ENCODE results near the gene CSTPP1.
A peak's percentile ranks its signal among the peaks of the same experiment; 100 is the strongest.

Gene CSTPP1

GRCh38 chr11:47165253-47165840, 228.8 kb downstream of the CSTPP1 start:
- no peak for DNase-seq

DNA sequence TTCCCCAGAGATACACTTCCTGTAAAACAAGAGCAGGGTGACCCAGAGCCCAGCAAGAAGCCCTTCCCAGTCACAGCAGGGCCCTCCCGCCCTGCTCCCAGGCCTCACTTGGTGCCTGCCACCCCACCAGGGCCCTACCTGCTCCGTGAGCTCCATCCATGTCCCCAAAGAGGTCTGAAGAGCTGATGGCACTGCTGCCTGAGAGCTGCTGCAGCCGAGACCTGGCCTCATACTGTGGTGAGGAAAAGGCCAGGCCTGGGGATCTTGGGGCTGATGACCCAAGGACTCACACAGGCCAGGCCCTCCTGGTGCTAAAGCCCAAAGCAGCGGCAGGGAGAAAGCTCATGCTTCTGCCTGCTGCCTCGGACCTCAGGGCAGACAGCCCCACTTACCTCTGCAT, 229.8 kb downstream of the CSTPP1 start:
- no peak for DNase-seq

- no peak for DNase-seq
Observed at GRCh38 chr11:47171061-47171838, 234.7 kb downstream of the CSTPP1 start.

GRCh38 chr11:47171856-47172255, 235.3 kb downstream of the CSTPP1 start:
- no peak for DNase-seq

DNA sequence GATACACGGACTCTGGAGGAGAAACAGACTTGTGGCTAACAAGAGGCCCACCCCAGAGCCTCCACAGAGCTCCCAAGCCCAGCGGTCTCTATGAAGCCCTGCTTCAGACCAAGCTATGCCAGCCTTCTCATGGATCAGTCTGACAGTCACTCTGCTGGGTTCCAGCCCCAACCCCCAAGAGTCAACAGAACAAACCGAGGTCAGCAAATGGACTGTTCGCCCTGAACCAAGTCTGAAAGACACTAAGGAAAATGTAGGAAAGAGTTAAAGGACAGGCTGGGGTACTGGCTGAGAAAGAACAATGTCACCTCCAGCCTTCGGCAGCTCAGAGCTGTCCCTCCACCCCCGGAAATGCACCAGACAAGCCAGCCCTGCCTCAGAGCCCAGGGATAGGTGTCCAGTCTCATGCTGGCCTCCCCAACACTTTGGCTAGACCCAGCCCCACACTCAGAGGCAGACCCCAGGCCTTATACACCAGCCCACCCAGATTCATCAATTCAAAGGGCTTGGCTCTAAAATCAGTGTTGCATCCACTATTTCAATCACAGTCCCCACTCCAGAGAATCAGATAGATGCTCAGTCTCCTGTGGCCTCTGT, 236.3 kb downstream of the CSTPP1 start:
- DNase-seq: no peak

DNA sequence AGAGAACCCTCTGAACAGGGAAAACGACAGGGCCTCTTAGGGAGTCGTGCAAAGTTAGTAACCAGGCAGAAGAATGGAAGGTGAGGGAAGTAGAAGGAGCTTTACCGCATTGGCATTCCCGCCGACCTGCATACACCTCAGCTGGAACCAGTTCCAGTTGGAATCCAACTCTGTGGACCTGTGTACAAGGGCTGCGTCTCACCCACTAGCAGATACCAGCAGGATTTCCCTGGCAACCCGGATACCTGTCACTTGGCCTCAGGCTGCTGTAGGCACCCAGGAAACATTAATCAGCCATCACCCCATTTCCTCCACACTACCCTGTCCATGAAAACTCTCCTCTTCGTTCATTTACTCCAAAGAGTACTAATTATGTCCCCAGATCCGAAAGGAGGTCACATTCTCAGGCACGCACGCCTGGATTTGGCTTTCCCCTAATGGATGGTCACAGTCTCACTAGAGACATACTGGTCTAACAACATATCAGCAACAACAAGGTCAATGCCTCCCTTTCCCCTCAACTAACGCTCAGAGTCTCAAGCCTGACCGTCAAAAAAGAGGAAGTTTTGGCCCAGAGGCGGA, 239.3 kb downstream of the CSTPP1 start:
- DNase-seq: no peak

- DNase-seq: peak; percentile 93
Observed at GRCh38 chr11:47176328-47177228, 240.0 kb downstream of the CSTPP1 start, which contains the start of gene ARFGAP2. TSS of gene ARFGAP2 (minus strand) at chr11:47176879. CDS start at chr11:47176853, 26 bp downstream.

DNA sequence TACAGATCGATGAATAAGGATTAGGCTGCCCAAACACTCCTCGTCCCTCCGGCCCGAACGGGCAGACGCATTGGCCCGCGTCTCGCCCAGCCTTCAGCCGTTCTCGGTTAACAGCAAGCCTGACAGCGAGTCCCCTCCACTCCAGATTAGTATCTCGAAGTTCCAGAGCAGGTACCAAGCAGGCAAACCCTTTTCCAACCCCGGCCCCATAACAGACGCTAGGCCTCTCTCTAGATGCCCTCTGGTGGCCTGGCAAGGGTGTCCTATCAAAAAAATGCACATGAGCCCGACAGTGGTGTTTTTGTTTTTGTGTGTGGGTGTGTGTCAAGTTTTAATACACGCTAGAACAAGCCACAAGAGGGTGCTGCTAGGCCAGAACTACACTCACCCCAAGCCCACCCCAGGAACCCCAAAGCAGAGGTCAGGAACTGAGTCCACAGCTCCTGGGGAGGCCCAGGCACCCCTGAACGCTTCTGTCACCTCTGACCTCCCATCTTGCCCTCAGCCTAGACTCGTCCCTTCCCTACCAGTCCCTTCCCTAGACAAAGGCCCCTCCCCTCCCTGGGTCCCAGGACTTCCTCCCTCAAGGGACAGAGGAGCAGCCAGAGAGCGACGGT, 240.8 kb downstream of the CSTPP1 start:
- DNase-seq: peak; percentile 65

DNA sequence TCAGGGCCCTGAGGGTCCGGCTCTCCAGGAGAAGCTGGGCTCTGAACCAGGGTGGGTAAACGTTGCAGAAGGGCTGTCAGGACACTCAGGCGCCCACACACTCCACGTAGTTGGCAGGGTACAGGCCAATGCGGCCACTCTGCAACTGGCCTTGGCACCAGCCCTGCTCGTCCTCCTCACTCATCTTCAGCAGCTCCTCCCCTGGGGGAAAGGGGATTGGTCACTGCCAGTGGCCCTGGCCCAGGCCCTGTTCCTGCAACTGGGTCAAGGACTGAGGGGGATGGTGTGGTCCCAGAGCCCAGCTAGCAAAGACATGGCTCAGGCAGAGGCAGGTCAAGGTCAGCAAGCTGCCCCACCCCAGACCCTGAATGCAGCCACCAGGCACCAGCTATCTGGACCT, 241.3 kb downstream of the CSTPP1 start:
- DNase-seq: no peak

GRCh38 chr11:47178316-47178715, 241.8 kb downstream of the CSTPP1 start:
- DNase-seq: no peak

GRCh38 chr11:47178737-47179654, 242.4 kb downstream of the CSTPP1 start:
- no peak for DNase-seq

GRCh38 chr11:47179655-47179991, 243.1 kb downstream of the CSTPP1 start:
- DNase-seq: no peak

- no peak for DNase-seq
Observed at GRCh38 chr11:47180006-47180787, 243.6 kb downstream of the CSTPP1 start.

DNA sequence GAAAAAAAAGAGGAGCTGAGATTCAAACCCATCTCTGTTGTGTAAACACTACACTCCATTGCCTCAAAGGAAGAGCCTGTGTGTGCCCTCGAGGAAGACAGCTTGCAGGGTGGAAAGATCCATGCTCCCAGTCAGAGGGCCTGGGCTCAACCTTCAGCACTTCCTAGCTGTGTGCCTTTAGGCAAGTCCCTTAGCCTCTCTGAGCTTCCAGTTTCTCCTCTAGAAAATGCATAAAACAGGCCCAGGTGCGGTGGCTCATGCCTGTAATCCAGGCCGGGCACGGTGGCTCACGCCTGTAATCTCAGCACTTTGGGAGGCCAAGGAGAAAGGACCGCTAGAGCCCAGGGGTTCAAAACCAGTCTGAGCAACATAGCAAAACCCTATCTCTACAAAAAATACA, 244.7 kb downstream of the CSTPP1 start:
- no peak for DNase-seq

GRCh38 chr11:47182380-47182779, 245.8 kb downstream of the CSTPP1 start:
- DNase-seq: no peak

DNA sequence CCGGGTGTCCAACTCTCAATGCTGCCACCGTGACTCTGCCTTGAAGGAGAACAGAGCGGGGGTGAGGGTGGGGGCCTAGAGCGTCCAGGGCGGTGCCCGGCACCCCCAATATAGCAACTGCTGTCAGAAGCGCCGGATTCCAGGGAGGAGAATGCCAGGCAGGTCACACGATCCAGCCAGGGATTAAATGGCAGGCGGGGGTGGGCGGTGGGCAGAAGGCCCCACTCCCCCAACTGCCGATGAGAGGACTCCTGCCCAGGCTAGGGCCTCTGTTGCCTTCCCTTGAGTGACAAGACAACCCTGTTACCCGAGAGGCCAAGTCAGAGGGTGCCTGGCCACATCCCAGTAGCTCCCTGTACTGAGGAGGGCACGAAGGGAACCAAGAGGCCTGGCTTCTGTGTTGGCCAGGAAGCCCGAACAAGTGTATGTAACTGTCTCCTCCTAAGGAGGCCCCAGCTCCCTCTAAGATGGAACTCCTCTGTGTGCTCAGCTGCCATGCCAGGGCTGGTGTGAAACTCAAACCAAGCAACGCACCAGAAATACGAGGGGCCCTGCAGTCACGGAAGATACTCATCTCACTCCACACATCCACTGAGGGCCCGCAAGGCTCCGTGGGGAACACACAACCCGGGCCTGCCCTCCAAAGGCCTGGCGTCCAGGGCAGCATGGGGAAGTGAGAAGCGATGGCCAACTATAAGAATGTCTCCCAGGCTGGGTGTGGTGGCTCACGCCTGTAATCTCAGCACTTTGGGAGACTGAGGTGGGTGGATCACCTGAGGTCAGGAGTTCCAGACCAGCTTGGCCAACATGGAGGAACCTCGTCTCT, 246.7 kb downstream of the CSTPP1 start:
- DNase-seq: no peak

DNA sequence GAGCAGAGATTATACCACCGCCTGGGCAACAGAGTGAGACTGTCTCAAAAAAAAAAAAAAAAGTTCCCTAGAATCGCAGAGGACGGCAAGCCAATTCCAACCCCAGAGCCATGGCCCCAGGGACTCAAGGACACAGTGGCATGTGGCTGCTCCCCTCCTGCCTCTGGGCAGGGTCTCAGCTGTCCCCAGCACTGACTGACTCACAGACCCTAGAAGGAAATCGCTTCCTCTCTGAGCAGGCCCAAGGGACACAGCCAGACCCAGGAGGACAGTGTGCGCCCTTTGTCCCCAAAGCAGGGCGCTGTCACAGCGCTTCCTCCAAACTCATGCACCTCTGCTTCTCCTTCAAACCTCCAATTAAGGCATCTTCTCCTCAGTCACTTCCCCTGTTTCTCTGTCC, 247.4 kb downstream of the CSTPP1 start:
- no peak for DNase-seq

DNA sequence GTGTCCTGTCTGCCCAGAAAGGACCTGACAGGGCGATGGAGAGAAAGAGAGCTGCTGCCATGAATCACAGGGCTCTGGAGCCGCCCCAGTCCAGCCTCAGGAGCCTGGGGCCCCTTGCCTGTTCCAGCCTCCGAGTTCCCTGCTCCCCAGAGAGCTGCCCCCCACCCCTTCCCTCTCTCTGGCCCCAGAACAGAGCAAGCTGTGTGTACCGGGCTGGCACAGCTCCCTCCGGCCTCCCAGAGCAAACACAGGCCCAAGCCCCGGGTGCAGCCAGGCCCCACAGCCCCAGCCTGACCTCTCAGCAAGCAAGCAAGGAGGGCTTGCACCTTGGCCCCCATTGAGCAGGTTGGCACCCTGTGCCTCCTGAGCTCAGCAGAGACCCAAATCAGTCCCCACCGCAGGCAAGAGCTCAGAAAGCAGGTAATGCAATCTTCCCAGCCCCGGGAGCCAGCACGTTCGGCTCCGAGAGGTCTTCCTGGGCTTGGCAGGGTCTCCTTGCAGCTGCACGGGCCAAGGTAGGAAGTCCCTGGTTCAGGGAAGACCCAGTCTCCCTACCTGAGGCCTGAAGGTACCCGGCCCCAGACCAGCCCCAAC, 248.2 kb downstream of the CSTPP1 start:
- DNase-seq: no peak

Data from effector CD4-positive, alpha-beta T cell (primary cell).